ENCODE results near the gene OR6X1. TPM values are rescaled to one million over a fixed set of nuclear protein-coding genes. Genes with fewer than 3 reads are reported as not detected.
"Not testable (repeated sequence)": the region's sequence is repeated elsewhere in the genome, so short reads cannot be mapped to it uniquely, and the experiment has no call there.

Gene OR6X1
- total and polyA plus RNA-seq, 2 experiments from 2014 or later = not detected

GRCh38 chr11:123751781-123752180 is 2.5 kb downstream of the OR6X1 start (continued):
- TF ChIP-seq ZNF462 (CRISPR knock-in tag; IDR thresholded peaks at IDR 0.05) (no peak), ETS1 (IDR thresholded peaks at IDR 0.05) (no peak)

GRCh38 chr11:123748349-123748748 is 6.0 kb downstream of the OR6X1 start:
- H3K9me2 ChIP-seq (ENCODE audit: insufficient read depth) = peaks cover 12% of the 10 kb centered on the region
- not testable (repeated sequence) for ATAC-seq; H3K4me3 Mint-ChIP-seq; H3K79me2 ChIP-seq (replicated peaks; ENCODE audit: insufficient read depth); H2AFZ ChIP-seq; H3K27me3 Mint-ChIP-seq (ENCODE audit: insufficient read depth, low read depth, poor library complexity); H3K27ac Mint-ChIP-seq; H3K4me3 ChIP-seq; H3K36me3 ChIP-seq (ENCODE audit: insufficient read depth); H3K4me2 ChIP-seq; H4K20me1 ChIP-seq (replicated peaks; ENCODE audit: insufficient read depth); H3K27me3 ChIP-seq (ENCODE audit: insufficient read depth); H3K27ac ChIP-seq (ENCODE audit: low read depth); DNase-seq (ENCODE audit: low spot score); H3F3A ChIP-seq (replicated peaks; ENCODE audit: low read depth)
- Mint-ChIP-seq H3K9me3 (peaks cover 33% of the 10 kb centered on the region), H3K36me3 (ENCODE audit: low read depth) (peaks cover 58% of the 10 kb centered on the region), H3K4me1 (peaks cover 43% of the 10 kb centered on the region)
- peaks cover 35% of the 10 kb centered on the region for H3K4me1 ChIP-seq (ENCODE audit: insufficient read depth)

Measured in GM23338 (cell line).